8988T (cell line): ENCODE results near the gene MAPK4.

Source experiments
- DNase-seq: peaks from one replicate; pipeline ENCODE4 v3.0.0; 2011

MAPK4 gene

DNA sequence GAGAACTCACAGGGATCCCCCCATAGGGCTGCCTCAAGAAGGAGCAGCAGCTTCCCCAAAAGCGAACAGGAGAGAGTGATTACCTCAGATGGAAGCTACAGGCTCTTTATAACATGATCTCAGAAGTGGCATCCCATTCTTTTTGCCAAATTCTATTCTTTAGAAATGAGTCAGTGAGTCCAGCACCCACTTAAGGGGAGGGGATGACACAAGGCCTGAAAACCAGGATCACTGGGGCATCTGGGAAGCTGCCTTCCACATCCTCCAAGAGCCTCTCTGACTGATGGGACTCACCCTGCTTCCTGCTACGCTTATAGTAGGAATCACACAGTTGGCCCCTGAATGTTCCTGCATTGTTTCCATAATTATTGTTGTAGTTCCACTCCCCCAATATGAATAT lies 96.5 kb downstream of the MAPK4 start:
- DNase-seq: no peak

GRCh38 chr18:50656841-50657470 lies 97.1 kb downstream of the MAPK4 start:
- DNase-seq: no peak

DNA sequence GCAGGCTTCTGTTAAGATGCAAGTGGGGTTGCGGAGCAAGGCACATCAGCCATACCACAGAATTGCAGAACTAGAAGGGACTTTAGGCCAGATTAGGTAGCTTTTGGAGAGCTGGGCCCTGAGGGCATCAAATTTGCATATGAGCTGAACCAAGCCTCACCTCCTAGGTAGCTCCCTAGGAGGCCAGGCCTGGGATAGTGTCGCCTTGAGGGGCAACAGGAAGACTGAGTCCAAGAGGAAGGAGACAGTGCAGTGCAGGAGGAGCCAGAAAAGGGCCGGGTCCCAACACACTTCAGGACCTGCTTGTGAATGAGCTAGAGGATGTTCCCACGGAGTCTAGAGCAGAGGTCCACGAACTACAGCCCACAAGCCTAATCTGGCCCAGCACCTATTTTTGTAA lies 98.7 kb downstream of the MAPK4 start:
- no peak for DNase-seq

DNA sequence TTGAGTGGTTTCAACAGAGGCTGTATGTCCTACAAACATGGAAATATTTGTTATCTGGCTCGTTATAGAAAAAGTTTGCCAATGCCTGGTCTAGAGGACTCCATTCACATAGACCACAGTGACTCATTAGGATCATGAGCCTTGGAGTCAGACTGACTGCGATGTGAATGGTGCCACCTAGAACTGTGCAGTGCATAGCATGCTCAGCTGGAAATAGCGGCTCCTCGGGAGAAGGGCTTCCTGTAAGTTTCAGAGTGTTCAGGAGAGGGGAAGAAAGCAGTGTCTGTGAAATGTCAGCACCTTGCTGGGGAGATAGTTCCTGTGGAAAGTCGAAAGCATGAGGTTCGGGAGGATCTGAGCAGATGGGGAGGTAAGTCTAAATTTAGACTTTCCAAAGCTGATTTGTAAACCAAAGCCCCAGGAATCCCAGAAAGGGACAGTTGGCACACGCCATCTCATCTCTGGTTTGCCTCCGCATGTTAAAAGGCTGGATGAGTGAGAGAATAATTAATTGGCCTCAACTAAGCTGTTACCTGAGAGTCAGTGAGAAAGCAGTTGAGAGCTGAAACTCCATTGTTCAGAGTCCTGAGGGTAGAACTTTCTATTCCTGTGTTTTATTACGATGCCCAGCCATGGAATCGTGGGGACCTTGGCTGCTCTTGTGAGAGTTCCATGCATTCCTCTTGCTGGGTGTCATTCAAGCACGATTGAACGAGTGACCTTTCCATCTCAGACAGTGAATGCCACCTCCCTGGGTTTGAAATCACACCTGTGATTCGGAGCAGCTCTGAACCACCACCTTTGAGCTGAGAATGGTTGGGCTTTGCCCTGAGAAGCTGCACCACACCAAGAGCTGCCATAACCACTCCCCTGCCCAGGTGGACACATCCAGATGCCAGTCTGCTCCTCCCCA lies 99.5 kb downstream of the MAPK4 start:
- peak; percentile 35 for DNase-seq

- no peak for DNase-seq
Observed at GRCh38 chr18:50661013-50661412, 101.1 kb downstream of the MAPK4 start.

DNA sequence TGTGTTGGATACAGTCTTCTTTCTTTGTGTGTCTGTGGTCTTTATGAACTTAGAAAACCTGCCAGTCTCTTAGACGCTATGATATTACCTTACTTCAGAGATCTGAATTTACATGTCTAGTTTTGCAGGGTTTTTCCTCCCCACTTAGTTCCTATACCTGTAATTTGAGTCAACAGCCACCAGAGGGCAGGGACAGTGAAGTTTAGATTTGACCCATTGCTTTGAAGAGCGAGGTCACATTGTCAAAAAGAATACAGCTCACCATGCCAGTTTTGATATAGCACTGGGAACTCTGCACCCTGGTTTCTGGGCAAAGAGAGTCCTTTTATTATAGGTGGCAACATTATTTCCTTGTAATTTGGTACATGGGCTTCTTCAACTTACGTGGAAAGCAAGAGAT lies 102.3 kb downstream of the MAPK4 start:
- no peak for DNase-seq

DNA sequence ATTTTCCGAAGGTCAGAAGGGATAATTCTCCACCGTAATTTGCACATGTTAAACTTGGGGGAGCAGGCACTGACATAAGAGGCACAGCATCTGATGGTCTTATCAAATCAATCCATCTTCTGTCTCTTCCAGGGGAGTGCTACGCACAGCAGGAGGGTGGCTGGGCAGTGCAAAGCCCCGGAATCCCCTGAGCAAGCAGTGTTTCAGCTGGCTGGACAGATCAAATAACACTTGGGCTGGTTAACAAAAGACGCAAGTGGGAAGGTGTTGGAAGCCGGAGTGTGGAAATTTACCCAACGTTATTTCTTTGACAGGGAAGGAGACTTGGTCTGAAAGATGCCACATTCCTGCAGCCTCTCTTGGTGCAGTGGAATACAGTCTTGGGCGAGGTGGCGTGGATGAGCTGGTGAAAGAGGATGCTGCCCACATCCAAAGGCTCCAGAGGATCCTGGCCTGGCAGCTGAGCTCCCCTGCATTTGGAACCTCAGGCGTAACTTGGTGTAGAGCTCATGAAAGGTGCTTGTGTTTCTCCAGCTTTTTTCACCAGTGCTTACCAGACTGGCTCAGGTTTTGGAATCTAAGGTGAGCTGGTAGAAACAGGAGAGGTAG lies 103.0 kb downstream of the MAPK4 start:
- no peak for DNase-seq

DNA sequence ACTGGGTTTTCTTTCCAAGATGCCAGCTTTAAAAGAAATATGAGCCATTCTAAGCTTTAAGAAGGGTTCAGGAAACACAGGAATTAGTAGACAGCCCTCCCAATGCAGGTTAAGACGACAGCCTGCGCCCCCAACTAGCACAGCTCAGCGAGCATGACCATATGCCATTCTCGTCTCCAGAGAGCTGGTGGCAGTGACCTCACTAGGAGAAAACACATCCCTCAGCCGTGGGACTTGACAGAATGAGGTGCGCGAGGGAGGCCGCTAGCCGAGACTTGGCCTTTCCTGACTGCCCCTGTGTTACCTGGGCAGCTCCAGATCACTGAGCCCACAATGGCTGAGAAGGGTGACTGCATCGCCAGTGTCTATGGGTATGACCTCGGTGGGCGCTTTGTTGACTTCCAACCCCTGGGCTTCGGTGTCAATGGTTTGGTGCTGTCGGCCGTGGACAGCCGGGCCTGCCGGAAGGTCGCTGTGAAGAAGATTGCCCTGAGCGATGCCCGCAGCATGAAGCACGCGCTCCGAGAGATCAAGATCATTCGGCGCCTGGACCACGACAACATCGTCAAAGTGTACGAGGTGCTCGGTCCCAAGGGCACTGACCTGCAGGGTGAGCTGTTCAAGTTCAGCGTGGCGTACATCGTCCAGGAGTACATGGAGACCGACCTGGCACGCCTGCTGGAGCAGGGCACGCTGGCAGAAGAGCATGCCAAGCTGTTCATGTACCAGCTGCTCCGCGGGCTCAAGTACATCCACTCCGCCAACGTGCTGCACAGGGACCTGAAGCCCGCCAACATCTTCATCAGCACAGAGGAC lies 103.9 kb downstream of the MAPK4 start:
- no peak for DNase-seq

DNA sequence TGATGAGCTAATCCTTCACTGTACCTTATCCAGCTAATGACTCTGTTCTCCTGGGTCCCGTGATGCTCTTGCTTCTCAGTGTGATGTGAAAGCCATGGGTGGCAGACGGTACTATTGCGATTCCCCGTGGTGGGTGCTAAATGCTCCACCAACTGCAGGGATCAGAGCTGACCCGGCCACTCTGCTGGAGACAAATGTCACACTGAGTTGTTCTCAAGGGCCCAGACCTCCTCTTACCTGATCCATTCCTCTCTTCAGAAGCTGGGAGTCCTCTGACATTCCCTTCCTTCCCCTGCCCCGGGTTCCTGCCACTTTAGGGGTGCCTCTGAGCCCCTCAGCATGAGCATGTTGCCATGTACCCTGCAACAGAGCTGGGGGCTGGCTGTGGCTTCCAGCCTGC lies 105.1 kb downstream of the MAPK4 start:
- DNase-seq: no peak

- no peak for DNase-seq
Observed at GRCh38 chr18:50665519-50665918, 105.6 kb downstream of the MAPK4 start.

GRCh38 chr18:50666536-50666935 lies 106.6 kb downstream of the MAPK4 start:
- no peak for DNase-seq

GRCh38 chr18:50671376-50671775 lies 111.5 kb downstream of the MAPK4 start:
- DNase-seq: no peak

- no peak for DNase-seq
Observed at GRCh38 chr18:50674307-50674980, 114.6 kb downstream of the MAPK4 start.

DNA sequence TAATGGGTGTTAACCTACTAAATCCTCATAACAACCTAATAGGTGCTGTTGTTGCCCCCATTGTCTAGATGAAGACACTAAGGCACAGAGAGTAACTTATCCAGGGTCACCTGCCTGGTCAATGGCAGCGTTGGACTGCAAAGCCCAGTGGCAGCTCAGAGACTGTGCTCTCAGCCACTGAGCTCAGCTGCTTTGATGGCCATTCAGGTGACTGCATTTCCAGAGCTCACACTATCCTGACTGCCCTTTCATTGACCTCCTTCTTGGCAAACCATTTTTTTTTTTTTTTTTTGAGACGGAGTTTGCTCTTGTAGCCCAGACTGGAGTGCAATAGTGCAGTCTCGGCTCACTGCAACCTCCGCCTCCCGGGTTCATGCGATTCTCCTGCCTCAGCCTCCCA lies 115.2 kb downstream of the MAPK4 start:
- no peak for DNase-seq

GRCh38 chr18:50678651-50679050 lies 118.8 kb downstream of the MAPK4 start:
- no peak for DNase-seq

DNA sequence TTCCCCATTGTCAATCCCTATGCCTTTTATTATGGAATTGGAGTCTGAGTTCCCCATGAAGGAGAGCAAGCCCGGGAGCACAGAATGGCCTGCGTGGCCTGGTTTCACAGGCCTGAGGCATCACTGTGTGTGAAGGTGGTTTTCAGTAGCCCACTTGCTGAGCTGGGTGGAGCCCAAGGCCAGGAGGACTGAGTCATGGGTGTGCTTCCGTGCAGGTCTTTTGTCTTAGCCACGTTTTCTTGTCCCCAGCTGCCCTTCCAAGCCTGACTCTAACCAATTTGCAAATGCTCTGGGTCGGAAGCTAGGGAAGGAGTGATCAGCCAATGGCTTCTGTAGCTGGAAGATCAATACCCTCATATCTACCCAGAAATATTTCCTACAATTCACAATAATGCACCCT lies 119.2 kb downstream of the MAPK4 start:
- no peak for DNase-seq

- DNase-seq: no peak
Observed at GRCh38 chr18:50679656-50680055, 119.8 kb downstream of the MAPK4 start.

DNA sequence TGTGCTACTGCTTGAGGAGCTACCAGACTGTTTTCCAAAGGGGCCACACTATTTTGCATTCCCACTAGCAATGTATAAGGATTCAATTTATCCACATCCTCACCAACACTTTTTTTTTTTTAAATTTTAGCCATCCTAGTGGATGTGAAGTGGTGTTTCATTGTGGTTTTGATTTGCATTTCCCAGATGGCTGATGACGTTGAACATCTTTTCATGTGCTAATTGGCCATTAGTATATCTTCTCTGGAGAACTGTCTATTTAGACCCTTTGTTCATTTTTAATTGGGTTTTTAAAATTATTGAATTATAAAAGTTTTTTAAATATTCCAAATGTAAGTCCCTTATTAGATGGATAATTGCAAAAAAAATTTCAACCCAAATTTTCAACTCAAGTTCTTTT lies 121.1 kb downstream of the MAPK4 start:
- no peak for DNase-seq

DNA sequence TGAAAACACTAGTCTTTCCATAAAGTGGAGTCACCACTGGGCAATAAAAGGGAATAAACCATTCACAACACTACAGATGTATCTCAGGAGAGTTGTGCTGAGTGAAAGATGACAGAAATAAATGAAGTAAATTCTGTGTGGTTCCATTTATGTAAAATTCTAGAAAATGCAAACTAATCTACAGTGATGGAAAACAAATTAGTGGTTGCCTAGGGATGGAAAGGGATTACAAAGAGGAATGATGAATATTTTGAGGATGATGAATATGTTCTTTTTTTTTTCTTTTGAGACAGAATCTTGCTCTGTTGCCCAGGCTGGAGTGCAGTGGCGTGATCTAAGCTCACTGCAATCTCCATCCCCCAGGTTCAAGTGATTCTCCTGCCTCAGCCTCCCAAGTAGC lies 123.0 kb downstream of the MAPK4 start:
- DNase-seq: no peak

DNA sequence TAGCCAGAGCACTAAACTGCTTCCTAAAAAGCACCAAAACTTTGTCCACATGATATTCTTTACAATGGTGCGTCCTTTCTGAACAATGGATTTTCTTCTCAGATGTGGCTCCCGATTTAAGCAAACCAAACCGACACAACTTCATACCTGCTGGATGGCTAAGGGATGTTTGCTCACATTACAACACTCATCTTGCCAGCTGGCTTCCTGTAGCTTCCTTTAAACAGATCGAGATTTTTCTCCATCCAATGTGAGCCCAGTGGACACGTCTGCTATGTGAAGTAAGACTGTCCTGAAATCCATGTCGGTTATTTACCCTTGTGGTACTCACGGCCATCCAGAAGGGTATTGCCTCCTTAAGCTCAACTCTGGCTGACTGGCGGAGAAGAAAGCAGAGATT lies 126.5 kb downstream of the MAPK4 start:
- no peak for DNase-seq

DNA sequence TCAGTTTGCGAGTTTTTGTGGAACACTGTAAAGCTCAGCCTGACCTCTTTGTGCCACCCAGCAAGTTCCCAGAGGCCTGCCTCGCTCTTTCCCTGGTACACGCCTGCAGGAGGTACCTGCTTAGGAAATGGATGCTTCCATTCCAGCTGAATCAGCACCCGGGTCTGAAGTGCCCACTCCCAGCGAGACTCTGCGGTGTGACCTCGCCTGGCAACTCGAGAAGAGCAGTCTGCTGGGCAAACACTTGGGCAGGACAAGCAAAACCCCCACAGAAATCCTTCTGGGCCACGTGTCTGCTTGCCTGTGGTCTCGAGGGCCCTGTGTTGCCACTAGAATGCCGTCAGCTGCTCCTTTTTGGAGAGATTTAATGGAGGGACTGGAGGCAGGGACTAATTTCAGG lies 127.6 kb downstream of the MAPK4 start:
- no peak for DNase-seq

GRCh38 chr18:50689578-50689977 lies 129.7 kb downstream of the MAPK4 start:
- DNase-seq: no peak

GRCh38 chr18:50694147-50694546 lies 134.3 kb downstream of the MAPK4 start:
- no peak for DNase-seq
